HL-60/S4 treated with retinoic acid at 250 ng/mL for 4 days and 3 days (cell line): ENCODE data around the gene PTPN2.
"Not testable (repeated sequence)": the region's sequence is repeated elsewhere in the genome, so short reads cannot be mapped to it uniquely, and the experiment has no call there.

Experiments
- in situ Hi-C: fragments of 300-500 bp; cut with MboI; formaldehyde crosslinking; loops from 2 replicates; pipeline ENCODE4 v1.7.0; 2022; ENCODE audit warnings: low sequenced_read_pairs

PTPN2 gene

GRCh38 chr18:12883684-12884405 is at the start of gene PTPN2:
Gene PTPN2 (minus strand): TSS chr18:12884237. CDS start chr18:12884141, 96 bp downstream.
- in situ Hi-C loops: no loop called here

GRCh38 chr18:12933327-12933726 is 49.3 kb upstream of the PTPN2 start:
- in situ Hi-C loops: loop anchor here (10.0 to 25.0 kb wide), 2 partner anchors 199 to 546 kb away; partner anchors contain the start of gene AFG3L2

GRCh38 chr18:12930908-12931307 is 46.9 kb upstream of the PTPN2 start:
- in situ Hi-C loops: loop anchor here (10.0 to 25.0 kb wide), 2 partner anchors 196 to 544 kb away; partner anchors contain the start of gene AFG3L2

GRCh38 chr18:12930376-12930775 is 46.3 kb upstream of the PTPN2 start:
- in situ Hi-C loops: loop anchor here (10.0 to 25.0 kb wide), 2 partner anchors 196 to 543 kb away; partner anchors contain the start of gene AFG3L2

- in situ Hi-C loops: loop anchor here (10.0 to 25.0 kb wide), 2 partner anchors 195 to 542 kb away; partner anchors contain the start of gene AFG3L2
Measured at GRCh38 chr18:12929477-12930083, 45.5 kb upstream of the PTPN2 start.

- in situ Hi-C loops: loop anchor here (25.0 kb wide), 1 partner anchor 541 kb away; the partner anchor contains the start of gene AFG3L2
Measured at GRCh38 chr18:12928641-12929040, 44.6 kb upstream of the PTPN2 start.

- in situ Hi-C loops: loop anchor here (25.0 kb wide), 1 partner anchor 541 kb away; the partner anchor contains the start of gene AFG3L2
Measured at GRCh38 chr18:12928206-12928605, 44.2 kb upstream of the PTPN2 start.

GRCh38 chr18:12924616-12925015 is 40.6 kb upstream of the PTPN2 start:
- in situ Hi-C loops: loop anchor here (25.0 kb wide), 1 partner anchor 537 kb away; the partner anchor contains the start of gene AFG3L2

- in situ Hi-C loops: no loop called here
Measured at GRCh38 chr18:12922266-12922665, 38.2 kb upstream of the PTPN2 start.

- in situ Hi-C loops: no loop called here
Measured at GRCh38 chr18:12921178-12921577, 37.1 kb upstream of the PTPN2 start.

- in situ Hi-C loops: no loop called here
Measured at GRCh38 chr18:12911929-12912703, 28.1 kb upstream of the PTPN2 start.

GRCh38 chr18:12911025-12911928 is 27.2 kb upstream of the PTPN2 start:
- in situ Hi-C loops: no loop called here

- in situ Hi-C loops: no loop called here
Measured at GRCh38 chr18:12908706-12909105, 24.7 kb upstream of the PTPN2 start.

GRCh38 chr18:12907258-12907925 is 23.4 kb upstream of the PTPN2 start:
- in situ Hi-C loops: no loop called here

- in situ Hi-C loops: no loop called here
Measured at GRCh38 chr18:12906773-12907172, 22.7 kb upstream of the PTPN2 start.

GRCh38 chr18:12906119-12906518 is 22.1 kb upstream of the PTPN2 start:
- in situ Hi-C loops: no loop called here

GRCh38 chr18:12904012-12904516 is 20.0 kb upstream of the PTPN2 start:
- in situ Hi-C loops: no loop called here

GRCh38 chr18:12901208-12901607 is 17.2 kb upstream of the PTPN2 start:
- in situ Hi-C loops: not testable (repeated sequence)

- in situ Hi-C loops: not testable (repeated sequence)
Measured at GRCh38 chr18:12896784-12897333, 12.8 kb upstream of the PTPN2 start.
